CD4-positive, alpha-beta T cell treated with Interleukin-1 beta for 1 hour (primary cell): ENCODE results near the gene SFTA2.
A peak's percentile ranks its signal among the peaks of the same experiment; 100 is the strongest.

Source experiments
- DNase-seq, 2 donors: peaks; one replicate each; pipeline ENCODE4 v3.0.0-alpha.2; 2020 to 2022

Gene SFTA2

DNA sequence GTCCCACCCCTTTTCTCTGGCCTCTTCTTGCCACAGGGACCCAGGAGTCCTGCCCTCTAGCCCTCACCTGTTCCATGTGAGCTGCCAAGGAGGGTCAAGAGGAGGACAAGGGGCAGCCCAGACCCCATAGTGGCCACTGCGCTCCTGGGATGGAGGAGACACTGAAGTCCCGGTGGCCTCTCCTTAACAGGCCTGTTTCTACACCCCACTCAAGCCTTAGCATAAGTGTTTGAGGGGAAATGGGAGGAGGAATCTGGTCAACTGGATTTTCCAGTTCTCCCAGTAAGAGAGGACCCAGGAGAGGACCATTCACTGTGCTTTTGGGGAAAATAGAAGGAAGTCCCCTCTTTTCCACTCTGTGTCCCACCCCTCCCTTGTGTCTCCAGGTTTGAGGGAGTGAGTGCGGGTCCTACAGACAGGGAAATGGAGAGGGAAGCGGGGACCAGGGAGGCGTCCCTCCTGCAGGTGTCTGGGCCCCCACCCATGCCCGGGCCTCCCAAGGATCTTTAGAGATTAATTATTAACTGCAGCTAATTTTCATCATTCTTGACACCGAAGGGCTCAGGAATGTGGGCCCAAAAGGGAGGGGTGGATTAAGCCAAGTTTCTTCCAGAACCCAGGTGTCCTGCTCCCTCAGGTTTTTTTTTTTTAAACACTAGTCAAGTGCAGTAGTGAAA lies at the start of gene SFTA2:
Gene SFTA2, minus strand, starts transcription at position 202 of the 677 bp plus-strand sequence. Its CDS starts 74 bp downstream, at position 128.
- no peak for DNase-seq

DNA sequence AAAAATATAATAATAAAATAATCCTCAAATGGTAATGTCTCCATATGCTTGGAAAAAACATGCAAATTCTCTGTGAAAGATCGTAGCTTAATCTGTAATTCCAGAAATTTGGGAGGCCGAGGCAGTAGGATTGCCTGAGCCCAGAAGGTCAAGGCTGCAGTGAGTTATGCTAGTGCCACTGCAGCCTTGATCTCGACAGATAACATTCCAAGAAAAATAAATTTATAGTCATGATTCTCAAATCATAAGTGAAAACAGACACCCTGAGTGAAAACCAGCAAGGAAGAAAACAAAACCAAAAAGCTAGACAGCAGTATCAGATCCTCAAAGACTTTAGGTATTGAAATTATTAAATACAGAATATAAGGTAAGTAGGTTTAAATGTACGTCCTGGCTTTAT lies 47.7 kb upstream of the SFTA2 start:
- no peak for DNase-seq

DNA sequence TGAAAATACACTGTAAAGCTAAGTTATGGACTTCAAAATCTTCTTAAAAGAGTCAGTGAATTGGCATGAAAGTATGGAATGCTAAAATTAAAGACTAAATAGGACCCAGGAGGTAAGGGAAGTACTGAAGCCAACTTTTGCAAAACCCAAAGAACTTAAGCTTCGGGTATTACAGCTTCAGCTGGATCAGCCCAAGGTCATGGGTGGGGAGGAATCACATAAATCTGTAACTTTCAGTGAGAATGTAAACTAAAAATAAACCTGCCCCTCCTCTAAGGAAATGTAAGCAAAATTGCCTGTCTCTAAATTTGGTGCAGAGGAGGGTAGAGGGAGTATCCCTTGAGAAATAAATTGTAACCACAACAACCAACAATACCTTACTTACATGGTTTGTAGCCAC lies 47.2 kb upstream of the SFTA2 start:
- DNase-seq: no peak

DNA sequence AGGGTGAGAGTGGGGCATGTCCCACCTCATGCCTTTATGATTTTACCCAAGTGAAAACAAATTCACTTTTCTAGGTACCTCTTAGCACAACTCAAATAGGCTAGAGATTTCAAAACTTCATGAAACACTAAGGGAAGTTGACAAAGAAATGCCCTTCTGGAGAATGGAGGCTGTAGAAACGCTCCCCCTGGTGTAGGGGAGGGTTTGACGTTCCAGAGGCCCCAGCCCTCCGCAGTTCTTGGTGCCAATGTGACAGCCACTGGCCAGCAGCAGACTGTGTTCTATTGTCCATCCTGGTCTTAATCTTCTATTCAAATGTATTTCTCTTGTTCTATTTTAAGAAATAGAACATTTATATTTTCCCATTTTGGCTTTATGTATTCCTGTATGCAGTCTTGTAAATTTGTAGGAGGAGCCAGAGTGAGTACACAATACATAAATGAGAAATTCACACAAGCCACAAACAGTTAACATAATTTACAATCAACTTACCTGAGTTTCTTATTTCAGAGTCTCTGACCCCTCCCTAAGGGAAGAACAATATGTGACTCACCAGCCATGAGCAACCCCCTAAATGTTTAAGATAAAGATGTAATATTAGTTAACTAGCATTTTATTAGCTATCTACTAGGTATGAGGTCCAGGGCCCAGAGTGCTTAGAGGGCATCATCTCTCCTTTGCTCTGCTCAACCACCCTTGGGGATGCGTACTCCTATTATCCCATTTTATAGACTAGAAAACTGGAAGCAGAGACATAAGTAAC lies 42.7 kb upstream of the SFTA2 start:
- no peak for DNase-seq

DNA sequence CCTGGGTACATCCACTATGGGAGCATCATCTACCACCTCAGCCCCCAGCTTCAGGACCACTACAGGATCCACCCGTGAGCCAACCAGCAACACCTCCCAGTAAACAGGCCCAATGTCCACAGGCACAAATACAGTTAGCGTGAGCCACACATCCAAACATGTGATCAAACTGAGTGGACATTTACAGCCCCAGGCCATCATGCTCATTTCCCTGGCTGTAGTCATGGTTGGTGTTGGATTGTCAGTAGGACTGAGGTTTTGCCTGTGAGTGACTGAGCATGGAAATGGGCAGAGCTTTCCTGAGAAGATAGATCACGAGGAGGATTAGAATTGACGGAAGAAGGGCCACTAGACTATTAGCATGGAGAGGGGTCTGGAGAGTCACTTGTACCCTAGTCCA lies 40.8 kb upstream of the SFTA2 start:
- DNase-seq: no peak

DNA sequence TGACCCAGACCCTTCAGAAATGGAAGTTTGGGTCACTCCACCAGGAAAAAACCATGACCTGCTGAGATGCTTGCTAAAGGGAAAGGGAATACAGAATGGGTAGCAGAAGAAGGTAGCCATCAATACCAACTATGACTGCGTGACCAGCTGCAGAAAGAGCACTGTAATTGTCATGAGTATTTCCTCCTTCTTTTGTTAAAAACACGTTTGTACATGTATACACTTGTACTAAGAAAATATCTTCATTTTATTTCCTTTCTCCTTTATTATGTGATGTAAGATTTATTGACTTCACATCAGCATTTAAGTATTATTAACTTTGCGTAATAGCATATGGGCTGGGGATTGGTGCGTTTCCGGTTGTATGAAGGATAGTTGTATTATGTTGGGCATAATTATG lies 39.0 kb upstream of the SFTA2 start:
- no peak for DNase-seq

DNA sequence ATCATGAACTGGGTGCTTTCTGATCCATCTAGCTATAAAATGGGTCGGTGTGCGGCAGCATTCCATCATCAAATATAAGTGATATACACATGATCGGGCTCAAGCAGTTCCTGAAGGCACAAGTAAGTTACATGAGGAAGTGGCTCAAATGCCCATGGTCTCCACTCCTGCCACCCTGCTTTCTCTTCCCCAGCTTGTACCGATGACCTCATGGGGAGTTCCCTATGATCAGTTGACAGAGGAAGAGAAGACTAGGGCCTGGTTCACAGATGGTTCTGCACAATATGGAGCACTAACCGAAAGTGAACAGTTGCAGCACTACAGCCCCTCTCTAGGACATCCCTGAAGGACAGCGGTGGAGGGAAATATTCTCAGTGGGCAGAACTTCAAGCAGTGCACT lies 37.2 kb upstream of the SFTA2 start:
- peak in 1 of 2 donors; percentile 39 for DNase-seq

DNA sequence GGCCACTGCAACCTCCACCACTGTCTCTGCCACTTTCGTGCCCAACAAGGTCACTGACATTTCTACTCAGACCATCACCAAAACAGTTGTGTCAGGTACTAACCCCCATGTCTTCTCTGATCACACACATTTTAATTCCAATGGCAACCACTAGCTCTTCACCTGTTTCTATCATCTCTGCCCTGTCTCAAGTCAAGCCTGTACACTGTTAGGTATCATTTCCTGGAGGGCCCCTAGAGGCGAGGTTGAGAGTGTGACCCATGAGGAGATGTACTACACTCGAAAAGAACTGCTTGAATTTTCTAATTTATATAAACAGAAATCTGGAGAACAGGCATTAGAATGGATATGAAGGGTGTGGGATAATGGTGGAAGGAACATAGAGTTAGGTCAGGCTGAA lies 34.2 kb upstream of the SFTA2 start:
- no peak for DNase-seq

DNA sequence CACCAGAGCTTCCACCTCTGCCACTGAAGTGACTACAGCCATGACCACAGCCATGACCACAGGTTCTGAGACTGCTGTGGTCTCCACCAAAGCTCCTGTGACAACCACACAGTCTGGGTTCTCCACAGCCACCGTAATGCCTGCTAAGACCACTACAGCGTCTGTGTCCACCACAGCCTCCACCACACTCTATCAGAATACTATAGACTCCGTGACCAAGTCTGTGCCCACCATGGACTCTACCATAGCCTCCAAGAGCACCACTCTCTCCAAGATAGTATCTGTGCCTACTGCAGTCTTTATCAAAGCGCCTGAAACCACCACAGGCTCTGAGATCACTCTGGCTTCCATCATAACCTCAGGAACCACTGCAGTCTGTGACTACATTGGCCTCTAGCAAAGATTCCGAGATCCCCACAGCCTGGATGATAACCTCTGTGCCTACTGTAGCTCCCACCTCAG lies 33.2 kb upstream of the SFTA2 start:
- DNase-seq: no peak

DNA sequence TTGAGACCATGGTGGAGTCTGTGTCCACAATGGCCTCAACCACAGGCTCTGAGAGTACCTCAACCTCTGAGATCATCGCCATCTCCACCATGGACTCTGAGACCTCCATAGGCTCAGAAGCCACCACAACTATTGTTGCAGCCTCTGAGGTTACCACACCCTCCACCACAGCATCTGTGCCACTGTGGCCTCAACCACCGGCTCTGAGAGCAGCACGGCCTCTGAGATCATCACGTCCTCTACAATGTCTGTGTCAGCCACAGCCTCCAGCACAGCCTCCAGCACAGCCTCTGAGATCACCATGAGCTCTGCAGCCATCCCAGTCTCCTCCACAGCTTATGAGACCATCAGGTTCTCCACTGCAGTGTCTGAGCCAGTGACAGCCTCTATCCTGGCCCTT lies 32.1 kb upstream of the SFTA2 start:
- peak; percentile 10 to 15 for DNase-seq

DNA sequence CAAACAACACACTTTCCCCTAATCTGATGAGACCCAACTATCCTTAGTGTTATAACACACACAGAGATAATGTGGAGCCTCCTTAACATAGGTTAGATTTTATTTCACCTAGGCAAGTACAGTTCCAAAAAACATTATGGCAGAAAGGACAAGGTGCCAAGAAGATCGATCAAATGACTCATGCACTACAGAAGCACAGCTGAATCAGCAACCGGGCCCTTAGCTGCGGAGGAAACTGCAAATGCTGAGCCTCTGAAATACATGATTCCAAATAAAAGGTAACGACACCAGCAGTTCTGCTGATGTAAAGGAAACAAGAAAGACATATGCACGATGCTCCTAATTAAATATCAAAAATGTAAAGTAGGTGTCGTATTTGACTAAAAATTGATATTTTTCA lies 31.7 kb upstream of the SFTA2 start:
- DNase-seq: no peak

DNA sequence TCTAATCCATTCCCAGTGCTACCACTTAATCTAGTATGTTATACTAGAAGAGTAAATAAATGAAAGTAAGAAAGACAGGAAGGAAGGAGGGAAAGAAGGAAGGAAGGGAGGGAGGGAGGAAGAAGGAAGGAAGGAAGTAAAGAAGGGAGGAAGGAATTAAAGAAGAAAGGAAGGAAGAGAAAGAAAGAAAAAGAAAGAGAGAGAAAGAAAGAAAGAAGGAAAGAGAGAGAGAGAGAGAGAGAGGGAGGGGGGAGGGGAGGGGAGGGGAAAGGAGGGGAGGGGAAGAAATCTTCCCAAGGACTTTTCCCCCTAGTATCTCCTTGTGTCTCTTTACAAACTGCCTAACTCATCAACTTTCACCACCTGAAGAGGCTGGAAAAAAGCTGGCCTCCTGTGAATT lies 30.7 kb upstream of the SFTA2 start:
- DNase-seq: no peak

DNA sequence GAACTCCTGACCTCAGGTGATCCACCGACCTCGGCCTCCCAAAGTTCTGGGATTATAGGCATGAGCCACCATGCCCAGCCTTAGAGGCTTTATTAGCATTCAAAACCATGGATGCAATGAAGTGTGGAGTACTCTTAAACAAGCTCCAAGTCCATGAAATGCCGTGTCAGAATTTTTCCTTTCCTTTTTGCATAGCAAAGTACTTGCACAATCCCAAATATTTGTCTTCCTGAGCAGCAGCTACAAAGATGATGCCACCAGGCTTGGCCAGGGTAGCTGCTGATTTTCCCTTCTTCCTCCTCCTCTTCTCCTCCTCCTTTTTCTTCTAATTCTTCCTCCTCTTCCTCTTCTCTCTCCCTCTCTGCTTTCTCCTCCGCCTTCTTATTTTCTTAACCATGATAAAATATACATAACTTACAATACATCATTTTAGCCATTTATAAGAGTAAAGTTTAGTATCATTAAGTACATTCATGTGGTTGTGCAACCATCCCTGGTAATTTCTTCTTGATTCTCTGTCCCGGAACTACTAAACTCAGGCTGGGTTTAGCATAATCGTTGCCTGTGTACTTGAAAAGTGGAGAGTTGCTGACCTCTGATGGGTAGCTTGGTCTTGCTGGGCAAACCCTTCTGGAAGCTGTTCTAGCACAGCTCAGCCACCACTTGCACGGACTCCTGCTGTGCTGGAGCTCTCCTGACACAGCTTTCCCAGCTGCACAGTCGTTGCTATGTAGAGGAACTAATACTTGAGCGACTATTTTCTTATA lies 29.1 kb upstream of the SFTA2 start:
- no peak for DNase-seq

DNA sequence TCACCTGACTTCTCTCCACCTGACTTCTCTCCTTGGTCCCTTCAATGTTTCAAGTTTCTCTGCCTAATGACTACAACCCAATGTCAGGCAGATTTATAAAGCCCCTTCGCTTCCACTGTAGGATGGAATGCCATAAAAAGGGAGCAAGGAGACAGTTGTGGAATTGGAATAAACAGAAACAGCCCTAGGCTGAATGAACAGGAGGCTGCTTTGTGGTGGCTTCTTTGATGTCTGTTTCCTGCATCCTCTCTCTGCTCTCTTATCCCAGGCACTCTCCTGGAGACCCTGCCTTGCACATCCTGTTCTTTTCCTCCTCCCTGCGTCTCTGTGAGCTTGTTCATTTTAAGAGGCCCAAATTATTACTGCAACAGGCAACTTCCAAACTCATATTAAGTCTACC lies 25.7 kb upstream of the SFTA2 start:
- no peak for DNase-seq

DNA sequence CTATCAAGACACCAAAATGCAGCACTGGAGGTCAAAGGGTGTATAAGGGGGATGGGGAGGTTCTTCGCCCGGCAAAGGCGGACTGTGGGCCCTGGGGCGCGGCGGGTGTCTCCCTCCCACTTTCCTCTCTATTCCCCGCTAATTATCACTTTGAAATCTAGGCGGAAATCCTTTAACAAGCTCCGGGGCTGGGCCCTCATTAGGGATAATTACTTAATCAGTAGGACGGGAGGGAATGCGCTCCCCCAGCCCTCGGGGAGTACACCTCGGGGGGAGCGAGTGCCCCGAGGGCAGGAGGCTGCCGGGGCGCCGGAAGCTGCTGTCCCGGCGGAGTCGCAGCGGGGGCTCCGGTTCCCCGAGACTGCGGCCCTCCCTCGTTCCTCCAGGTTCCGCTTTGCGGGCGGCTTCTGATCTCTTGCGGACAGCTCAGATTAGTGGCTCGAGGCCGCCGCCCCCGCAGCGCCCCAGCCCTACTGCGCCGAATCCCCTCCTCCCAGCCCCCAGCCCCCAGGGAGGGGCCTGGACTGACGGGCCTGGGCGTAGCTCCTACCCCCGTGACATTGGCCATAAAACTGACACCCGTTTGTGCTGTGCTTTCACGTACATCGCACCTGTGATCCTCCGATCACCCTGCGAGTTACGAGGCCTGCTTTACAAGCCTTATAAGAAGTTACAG lies 23.5 kb upstream of the SFTA2 start:
- DNase-seq: peak; percentile 67 to 75

DNA sequence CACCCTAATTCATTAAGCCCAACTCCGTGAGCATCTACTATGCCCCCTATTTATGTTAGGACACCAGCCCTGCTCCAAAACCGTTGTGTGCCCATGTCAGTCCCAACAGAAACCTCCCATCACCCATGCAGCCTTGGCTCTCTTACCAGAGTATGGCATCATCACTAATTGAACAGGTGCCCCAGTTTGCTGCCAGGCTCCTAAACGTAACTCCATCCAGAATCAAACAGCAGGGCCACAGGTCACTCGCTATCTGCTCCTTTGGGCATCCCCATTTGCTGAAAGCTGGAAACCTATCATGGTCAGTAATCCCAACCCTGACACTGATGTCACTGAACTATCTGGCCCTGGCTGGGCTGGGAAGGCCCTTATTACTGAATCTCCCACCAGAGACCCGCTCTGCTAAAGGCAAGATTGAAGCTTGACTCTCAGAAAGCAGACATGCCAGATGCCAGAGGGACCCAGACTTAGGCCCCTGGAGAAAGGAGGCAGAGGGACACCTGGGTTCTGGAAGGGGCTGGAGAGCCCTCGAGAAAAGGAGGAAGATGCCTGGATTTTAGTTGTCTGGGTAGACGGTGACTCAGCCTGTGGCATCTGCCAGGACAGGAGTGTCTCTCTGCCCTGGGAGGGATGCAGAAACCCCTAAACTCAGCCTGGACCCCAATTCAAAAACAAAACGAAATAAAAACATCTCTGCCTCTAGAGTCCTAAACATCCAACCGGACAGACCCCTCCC lies 22.8 kb upstream of the SFTA2 start:
- no peak for DNase-seq

DNA sequence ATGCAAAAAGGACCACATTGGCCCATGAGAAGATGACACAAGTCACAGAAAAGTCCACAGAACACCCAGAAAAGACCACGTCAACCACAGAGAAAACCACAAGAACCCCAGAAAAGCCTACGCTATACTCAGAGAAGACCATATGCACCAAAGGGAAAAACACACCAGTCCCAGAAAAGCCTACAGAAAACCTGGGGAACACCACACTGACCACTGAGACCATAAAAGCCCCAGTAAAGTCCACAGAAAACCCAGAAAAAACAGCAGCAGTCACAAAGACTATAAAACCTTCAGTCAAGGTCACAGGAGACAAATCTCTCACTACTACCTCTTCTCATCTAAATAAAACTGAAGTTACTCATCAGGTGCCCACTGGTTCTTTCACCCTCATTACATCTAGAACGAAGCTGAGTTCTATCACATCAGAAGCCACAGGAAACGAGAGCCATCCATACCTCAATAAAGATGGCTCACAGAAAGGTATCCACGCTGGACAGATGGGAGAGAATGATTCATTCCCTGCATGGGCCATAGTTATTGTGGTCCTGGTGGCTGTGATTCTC lies 20.0 kb upstream of the SFTA2 start:
- DNase-seq: no peak

DNA sequence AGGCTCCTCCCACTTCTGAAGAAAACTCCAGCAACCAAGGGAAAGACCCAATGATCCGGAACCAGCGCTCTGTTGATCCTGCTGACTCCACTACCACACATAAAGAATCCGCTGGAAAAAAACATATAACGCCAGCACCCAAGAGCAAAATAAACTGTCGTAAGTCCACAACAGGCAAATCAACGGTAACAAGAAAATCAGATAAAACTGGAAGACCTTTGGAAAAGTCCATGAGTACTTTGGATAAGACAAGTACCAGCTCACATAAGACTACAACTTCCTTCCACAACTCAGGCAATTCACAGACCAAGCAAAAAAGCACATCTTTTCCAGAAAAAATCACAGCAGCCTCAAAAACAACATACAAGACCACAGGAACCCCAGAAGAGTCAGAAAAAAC lies 16.8 kb upstream of the SFTA2 start:
- no peak for DNase-seq

DNA sequence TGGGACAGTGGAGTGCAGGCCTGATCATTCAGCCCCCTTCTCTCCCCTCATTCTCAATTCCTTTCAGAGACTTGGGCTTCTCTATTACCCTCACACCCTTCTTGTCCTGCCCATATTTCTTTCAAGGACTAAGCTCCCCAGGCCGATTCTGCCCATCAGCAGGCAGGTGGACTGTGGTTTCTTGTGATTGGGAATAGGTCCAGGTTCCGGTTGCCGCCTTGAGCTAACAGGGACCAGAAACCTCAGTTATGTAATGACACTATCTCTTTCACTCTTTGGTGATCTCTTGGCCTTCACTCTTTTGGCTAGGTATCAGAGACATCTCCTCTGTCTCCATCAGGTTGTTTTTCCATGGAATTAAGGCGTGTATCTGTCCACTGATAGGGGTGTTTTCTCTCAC lies 15.3 kb upstream of the SFTA2 start:
- DNase-seq: no peak

DNA sequence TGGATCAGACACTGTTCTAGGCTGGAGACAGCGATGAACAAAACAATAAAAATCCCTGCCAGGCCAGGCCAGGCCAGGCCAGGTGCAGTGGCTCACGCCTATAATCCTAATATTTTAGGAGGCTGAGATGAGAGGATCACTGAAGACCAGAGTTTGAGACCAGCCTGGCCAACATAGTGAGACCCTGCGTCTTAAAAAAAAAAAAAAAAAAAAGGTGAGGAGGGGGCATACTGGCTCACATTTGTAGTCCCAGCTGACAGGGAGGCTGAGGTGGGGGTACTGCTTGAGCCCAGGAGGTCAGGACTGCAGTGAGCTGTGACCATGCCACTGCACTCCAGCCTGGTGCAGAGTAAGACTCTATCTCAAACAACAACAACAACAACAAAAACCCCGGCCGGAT lies 13.3 kb upstream of the SFTA2 start:
- DNase-seq: no peak

DNA sequence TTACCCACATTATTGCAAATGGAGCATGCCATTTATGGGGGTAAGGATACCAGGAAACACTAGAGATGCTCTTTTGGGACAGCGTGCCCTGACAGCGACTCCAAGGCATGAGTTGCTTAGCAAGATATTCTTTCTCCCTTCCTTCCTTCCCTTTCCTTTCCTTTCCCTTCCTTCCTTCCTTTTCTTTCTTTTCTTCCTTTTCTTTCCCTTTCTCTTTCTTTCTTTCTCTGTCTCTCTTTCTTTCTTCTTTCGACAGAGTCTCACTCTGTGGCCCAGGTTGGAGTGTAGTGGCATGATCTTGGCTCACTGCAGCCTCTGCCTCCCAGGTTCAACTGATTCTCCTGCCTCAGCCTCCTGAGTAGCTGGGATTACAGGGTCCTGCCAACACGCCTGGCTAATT lies 12.1 kb upstream of the SFTA2 start:
- no peak for DNase-seq
